Myocyte (in vitro differentiated cells): Measurements from ENCODE around the gene TMEM150C. TPM values are rescaled to one million over a fixed set of nuclear protein-coding genes. Genes with fewer than 3 reads are reported as not detected.
A peak's percentile ranks its signal among the peaks of the same experiment; 100 is the strongest.

Source experiments
- DNase-seq: peaks from one replicate; pipeline ENCODE4 v3.0.0-alpha.2; 2012; ENCODE audit warnings: low read depth
- polyA plus RNA-seq: library from polyadenylated mRNA; unstranded; fragments of >200 nt; gene quantifications from one replicate; pipeline ENCODE4 v1.2.1, GENCODE V29; 2012; ENCODE audit warnings: missing spikeins
- total RNA-seq: library from RNA; depleted of rRNA; stranded (reverse); fragments of >200 nt; gene quantifications from 2 replicates; pipeline ENCODE4 v1.2.3, GENCODE V29; 2014

The TMEM150C gene
- 0.05 and 1.5 TPM in 2 replicates for total RNA-seq
- 0.19 TPM for polyA plus RNA-seq

DNA sequence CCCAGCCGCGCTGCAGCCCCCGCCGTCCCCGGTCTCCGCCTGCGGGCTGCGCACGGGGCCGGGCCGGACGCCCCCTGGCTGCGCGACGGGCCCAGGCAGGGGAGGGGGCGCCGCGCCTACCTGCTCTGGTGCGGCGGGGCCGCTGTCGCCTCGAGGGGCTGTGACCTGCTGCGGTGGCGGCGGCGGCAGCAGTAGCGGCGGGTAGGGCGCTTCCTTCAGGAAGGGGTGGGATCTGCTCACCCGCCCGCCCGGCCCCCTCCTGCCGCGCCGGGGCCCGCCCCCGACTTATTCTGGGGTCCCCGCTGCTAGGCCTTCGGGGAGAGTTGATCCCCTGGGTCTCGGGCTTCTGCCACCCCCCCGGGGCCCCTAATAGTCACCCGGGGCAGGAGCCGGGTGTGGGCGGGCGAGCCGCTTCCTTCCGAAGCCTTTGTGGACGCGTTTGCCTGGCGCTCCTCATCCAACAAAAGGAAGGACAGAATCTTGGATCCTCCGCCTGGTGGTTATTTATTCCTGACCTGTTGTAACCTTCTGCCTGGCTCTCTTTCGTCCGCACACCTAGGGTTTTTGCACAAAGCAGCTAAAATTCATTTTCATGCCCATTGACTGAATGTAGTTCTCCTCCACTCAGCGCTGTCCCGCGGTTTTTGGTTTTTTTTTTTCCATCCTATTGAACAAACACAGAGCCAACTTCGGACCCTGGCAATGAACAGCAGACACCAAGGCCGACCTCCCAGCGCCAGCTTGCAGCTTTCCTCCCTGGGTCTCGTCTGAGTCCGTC lies at the start of gene TMEM150C:
Gene TMEM150C (minus strand): TSS at position 203 of the 778 bp plus-strand sequence. CDS start 57,331 bp downstream, outside the sequence.
- DNase-seq, result peak; percentile 30

DNA sequence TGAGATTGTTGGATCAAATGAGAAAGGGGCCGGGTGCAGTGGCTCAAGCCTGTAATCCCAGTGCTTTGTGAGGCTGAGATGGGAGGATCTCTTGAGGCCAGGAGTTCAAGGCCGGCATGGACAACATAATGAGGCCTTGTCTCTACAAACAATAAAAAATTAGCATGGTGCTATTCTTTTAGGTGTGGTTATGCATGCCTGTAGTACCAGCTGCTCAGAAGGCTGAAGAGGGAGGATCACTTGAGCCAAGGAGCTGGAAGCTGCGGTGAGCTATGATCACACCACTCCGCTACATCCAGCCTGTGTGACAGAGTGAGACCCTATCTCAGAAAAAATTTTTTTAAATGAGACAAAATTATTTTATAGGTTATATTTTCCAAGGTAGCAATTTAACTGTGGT lies 49.7 kb upstream of the TMEM150C start:
- no peak for DNase-seq

GRCh38 chr4:82610041-82610440 lies 48.3 kb upstream of the TMEM150C start:
- peak; percentile 7 for DNase-seq

DNA sequence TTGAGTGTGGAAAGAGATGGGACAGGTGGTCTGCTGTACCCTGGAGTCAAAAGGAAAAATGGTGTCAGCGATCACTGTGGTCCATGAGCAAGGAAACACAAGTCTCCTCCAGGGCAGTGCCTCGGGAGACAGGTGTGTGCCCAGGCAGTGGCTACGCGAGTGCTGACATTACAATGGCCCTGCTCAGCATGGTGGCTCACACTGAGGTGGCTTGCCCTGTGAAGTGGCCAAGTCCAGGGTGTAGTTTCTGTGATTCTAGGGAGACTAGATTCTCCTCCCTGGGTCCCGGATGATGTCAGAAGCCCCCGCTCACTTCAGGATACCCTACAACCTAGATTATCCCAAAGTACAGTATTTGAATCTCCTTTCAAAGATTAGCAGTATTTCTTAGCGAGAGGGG lies 44.8 kb upstream of the TMEM150C start:
- no peak for DNase-seq

- no peak for DNase-seq
Observed at GRCh38 chr4:82604522-82604921, 42.7 kb upstream of the TMEM150C start.

DNA sequence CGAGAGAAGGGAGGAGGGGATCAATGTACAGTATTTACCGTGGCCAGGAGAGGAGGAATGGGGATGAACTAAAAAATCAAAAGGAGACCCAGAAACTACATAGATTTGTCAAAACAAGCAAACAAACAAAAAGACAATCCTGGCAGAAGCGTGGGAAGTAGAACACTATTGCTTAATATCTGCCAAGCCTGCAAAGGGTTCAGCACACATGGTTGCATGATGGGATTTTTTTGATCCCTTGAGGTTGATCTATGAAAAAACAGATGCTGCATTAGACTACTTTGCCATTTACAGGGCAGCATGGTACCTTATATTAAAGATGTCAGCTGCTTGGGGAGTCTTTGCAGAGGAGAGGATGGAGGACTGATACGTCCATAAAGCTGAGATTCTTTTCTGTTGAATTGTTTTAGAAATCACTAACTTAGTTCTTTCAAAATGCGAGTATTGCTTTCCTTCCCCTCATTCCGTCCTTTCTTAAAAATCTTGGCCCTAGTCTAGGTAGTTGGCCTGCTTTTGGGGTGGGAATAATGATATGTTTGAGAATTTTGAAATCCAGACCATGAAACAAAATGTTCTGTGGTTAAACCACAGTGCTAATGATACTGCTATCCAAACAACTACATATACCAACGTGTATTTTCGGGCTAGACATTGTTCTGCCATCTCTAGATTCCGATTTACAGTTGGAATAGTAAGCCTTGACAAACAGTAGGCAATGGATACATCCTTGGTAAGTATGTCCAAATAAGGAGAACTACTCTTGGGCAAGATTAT lies 39.6 kb upstream of the TMEM150C start:
- DNase-seq, result peak; percentile 25

GRCh38 chr4:82599336-82599735 lies 37.5 kb upstream of the TMEM150C start:
- DNase-seq, result no peak

- DNase-seq, result no peak
Observed at GRCh38 chr4:82594456-82594855, 32.7 kb upstream of the TMEM150C start.

GRCh38 chr4:82593411-82593810 lies 31.6 kb upstream of the TMEM150C start:
- no peak for DNase-seq

GRCh38 chr4:82592639-82593038 lies 30.9 kb upstream of the TMEM150C start:
- no peak for DNase-seq

DNA sequence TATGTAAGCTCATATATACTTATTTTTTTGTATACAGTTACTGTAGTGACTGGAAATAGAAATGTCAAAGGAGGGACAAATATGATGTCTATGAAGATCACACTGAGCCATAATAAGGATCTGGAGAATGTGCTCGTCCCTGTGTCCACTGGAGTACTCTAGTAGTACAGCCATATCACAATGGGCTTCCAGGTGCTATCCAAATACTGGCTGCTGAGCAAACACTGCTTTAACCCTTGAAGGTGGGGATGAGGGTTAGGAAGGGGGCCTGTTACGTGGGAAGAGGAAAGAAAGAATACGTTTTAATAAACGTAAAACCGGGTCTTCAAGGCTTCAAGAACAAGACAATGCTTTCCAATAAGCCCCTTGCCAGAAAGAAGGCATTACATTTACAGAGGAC lies 29.8 kb upstream of the TMEM150C start:
- DNase-seq, result no peak

GRCh38 chr4:82589756-82590155 lies 28.0 kb upstream of the TMEM150C start:
- no peak for DNase-seq

DNA sequence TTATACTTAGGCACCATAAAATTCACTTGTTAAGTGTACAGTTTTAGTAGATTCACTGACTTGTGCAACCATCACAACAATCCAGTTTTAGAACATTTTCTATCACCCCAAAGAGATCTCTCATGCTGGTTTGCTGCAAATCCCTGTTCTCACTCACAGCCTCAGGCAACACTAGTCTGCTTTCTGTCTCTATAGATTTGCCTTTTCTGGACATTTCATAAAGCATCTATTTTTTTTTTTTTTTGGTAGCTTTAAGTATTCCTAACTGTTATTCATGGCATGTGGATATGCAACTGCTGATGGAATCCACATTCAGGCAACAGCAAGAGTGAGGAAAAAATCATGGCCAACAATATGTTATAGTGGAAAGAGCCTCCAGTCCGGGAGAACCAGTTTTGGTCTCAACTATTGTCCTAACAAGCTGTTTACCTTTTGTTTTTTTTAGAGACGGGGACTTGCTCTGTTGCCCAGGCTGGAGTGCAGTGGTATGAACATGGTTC lies 27.0 kb upstream of the TMEM150C start:
- no peak for DNase-seq

DNA sequence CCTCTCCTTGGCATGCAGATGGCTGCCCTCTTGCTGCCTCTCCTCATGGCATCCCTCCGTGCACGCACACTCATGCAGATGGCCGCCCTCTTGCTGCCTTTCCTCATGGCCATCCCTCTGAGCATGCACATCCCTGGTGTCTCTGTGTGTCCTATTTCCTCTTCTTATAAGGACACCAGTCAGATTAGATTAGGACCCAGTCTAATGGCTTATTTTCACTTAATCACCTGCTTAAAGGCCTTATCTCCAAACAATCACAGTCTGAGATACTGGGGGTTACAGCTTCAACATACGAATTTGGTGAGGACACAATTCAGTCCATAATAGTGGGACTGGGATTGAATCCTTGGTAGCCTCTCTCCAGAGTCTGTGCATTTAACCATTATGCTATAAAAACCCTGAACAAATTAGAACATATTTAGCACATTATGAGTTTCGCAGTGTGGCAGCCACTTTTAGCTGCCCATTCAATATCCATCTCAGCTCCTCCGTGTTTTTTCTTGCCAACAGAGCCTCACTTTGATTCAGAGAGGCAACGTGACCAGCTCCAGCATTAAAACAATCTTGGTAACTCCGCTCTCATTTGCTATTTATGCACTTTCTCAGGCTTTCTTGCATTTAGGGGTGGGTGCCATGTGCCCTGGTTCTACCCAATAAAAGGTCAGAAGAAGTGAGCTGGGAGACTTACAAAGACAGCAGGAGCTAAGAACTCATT lies 26.2 kb upstream of the TMEM150C start:
- DNase-seq, result no peak

- DNase-seq, result no peak
Observed at GRCh38 chr4:82585690-82586435, 24.1 kb upstream of the TMEM150C start.

- no peak for DNase-seq
Observed at GRCh38 chr4:82584931-82585330, 23.1 kb upstream of the TMEM150C start.

DNA sequence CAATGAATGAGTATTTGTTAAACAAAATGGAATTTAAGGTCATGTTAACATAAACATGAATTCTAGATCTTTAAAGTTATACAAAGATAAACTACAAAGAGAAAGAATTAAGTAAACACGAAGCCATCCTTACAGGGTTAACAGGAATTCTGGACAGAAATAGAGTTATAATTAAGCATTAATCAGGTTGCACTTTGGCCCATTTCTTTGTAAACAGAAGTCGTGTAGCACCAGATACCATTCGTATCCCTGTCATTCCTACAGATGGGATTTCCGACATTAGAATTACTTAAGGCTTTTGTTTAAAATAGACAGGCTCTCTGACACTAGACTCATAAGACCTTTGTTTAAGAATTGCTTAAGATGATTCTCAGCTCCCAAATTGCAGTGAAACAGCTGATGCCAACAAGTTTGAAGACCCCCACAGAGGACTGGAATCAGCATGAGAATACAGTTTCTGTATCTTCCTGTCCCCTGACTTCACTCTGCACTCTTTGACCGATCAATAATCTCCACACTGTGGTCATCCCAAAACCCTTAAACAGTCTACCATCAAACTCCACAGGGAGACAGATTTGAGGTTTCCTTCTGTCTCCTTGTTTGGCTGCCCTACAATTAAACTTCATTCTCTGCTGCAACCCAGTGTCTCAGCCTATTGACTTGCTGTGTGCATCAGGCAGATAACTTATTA lies 22.3 kb upstream of the TMEM150C start:
- no peak for DNase-seq

- DNase-seq, result no peak
Observed at GRCh38 chr4:82579932-82580331, 18.1 kb upstream of the TMEM150C start.

DNA sequence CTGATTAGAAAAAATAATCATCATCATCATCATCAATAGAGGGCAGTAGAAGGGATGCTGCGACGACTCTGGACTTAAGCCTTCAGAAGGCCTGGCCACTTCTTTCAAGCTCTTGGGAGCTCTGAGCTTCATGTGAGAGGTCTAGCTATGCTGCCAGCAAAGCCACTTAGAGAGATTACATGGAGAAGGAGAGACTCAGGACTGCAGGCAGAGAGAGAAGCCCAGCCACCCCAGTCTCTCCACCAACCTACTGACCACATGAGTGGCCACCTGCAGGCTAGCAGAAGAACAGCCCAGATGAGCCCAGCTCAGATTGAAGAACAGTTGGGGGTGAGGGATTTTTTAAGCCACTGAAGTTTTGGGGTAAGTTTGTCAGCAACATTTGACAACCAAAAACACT lies 17.1 kb upstream of the TMEM150C start:
- DNase-seq, result no peak

GRCh38 chr4:82577451-82577850 lies 15.7 kb upstream of the TMEM150C start:
- no peak for DNase-seq
